ENCODE results near the gene LYPD6B.

The LYPD6B gene

DNA sequence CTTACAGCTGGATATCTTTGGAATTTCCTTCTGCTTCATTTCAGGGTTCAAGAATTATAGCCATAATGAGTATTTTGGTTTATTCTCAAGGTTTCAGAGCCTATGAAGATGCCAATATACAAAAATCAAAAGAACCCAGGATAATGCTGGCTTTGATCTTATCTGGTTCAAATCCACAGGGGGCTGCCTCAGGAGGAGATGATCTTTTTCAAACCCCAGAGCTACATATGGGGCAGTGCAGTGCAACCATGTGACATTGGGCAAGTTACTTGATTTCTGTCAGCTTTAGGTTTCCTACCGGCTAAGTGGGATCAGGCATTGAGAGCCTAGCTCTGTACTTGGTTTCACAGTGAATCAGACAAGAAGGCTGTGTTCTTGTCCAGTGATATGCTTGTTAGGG lies 23.0 kb upstream of the LYPD6B start:
- DNase-seq: no peak

DNA sequence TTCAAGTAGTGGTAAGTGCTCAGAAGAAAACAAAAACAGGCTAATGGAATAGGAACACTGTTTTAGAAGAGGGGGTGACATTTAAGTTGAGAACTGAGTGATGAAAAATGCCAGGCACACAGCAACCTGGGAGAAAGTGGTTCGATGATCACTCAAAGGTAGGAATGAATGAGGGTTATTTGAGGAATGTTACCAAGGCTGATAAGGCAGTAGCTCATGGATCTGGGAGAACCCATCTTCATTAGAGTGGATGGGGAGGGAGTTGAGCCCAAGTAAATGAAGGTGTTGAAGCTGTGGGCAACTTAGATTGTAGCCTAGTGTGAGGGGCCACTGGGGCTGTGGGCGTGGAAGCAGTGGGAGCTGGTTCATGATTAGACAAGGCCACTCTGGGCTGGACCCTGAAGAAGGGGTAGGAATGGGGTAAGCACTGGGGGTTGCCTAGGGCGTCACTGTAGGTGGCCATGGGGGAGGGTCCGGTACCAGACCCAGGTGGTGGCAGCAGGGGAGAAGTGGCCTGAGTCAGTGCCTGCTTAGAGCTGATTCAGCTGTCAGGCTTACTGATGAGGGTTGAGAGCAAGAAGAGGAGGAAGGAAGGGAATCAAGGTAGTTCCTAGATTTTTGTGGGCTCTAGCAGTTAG lies 22.5 kb upstream of the LYPD6B start:
- no peak for DNase-seq

DNA sequence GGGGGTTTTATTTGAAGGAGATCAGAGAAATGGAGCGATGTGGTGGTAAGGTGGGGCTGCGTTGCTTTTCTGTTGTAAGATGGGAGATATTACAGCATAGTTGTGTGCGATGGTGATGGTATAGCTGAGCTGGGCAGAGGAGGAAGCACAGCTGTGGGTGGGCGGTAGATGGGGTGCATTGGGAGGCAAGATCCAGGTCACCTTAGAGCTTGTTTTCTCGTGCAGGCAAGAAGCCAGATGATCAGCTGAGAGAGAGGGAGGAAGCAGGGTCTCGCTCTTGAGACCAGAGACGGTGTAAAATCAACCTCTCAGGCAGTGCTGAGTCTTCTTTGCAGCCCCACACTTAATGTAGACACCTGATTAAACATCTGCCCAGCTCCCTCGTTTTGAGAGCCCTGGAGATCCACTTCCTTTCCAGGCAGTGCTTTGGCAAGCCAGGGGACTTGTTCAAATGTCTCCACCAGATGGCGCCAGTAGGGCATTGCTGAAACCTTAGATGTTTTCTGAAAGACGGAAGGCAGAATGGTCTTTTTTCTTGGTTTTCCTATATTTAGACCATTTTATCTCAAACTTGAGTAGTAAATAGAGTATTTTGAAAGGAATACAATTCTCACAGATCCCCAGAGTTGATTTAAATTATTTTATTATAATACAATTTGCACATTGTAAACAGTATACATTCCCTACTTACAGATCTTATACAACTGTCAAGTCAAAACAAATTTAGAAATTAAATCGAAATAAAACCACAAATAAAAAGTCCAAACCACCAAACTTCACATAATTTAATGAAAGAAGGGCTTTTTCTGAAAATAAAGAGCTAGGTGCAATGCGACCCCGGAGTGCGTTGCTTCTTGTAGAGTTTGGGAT lies 21.1 kb upstream of the LYPD6B start:
- no peak for DNase-seq

DNA sequence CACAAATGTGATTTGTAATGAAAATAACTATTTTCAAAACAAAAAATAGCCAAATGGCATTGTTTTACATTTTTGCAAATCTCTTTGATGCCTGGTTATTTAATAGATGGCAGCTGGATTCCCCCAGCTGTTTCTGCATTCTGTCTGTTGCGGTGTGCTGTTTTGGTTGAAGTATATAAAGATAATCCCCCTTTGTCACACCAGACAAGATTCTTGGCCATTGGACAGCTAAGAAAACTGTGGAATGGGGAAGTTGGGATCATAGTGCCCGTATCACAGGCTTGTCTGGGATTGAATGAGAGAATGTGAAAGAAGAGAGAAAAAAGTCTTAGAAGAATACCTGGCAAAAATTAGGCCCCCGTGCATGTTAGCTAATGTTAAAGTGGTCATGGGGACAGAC lies 19.5 kb upstream of the LYPD6B start:
- no peak for DNase-seq

DNA sequence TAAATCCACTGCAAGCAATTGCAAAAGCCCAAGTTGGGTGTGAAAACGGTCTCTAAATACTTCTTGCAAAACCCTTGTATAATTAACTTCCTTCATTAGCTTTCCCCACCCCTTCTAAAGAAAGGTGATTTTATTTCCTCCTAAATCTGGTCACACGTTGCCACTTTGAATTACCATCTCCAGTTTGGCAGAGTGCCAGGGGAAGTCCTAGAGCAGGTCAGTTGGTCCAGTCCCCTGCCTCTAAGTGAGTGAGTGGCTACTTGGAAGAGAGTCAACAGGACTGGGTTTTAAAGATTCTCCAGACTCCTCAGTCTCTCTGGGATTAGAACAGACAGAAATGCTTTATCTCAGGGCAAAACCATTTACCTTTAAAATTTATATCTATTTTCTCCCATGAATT lies 18.7 kb upstream of the LYPD6B start:
- no peak for DNase-seq

DNA sequence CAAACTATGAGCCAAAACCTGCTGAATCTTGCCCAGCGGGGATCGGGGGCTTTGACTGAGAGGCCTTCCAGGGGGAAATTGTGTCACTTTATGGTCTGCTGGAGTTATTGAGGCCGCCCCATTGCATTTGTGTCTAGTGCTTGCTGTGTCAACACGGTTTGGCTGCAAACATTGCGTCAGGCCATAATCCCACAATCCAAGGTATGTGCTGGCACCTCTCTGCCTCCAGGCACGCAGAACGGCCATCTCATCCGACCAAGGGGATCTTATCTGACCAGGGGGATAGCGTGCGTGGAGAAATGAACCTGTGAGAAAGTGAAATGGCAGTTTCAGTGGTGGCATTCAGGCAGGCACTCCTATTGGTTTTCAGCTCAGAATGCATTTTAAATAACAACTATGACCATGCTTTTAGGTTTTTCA lies 18.1 kb upstream of the LYPD6B start:
- DNase-seq: no peak

DNA sequence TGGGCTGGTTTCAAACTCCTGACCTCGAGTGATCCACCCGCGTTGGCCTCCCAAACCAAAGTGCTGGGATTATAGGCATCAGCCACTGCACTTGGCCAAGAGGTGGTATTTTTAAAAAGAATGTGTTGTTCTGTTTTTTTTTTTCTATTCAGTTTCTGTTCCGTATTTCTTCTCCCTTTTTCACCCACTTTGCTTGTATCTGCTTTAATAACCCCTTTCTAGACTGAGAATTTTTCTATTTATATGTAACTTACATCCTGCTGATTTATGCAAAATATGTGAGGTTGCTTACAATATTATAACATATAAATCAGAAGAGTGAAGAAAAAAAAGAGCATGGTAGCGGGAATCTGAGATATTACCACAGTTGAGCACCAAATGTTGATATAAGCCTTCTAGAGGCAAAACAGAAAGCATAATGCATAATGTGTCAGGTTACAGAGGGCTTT lies 17.2 kb upstream of the LYPD6B start:
- no peak for DNase-seq

DNA sequence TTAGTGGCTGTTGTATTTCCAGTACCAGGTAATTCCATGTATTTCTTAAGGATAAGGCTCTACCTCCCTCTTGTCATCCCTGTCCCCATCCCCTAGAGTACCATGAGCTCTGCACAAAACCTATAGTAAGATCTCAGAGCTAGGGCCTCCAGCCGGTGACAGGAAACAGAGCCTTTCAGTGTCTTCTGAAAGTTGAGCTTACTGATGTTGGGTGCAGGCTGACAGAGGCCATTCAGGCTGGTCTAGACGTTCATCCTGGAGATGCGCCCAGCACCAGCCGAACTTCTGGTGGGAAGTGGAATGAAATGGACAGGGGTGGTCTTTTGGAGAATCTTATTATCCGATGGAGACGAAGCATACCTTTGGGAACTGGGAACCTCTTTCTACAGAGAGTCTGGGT lies 16.7 kb upstream of the LYPD6B start:
- DNase-seq: no peak

DNA sequence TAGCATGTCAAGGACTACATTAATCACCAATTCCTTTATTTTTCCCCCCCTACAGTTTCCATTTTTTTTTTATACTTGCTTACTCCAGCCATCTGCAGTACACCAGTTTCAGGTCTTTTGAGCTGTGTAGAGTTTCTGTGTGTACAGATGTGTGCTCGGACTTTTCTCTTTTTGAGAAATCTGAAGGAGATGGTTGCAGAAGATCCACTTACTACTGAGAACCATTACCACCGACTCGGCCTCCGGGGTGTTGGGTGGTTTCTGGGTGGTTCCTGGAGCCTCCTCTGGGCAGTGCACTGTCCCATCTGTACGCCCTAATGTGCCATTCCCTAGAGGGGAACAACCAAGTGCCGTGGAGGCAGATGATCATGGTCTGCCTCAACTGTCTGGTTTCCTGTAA lies 15.4 kb upstream of the LYPD6B start:
- DNase-seq: no peak

DNA sequence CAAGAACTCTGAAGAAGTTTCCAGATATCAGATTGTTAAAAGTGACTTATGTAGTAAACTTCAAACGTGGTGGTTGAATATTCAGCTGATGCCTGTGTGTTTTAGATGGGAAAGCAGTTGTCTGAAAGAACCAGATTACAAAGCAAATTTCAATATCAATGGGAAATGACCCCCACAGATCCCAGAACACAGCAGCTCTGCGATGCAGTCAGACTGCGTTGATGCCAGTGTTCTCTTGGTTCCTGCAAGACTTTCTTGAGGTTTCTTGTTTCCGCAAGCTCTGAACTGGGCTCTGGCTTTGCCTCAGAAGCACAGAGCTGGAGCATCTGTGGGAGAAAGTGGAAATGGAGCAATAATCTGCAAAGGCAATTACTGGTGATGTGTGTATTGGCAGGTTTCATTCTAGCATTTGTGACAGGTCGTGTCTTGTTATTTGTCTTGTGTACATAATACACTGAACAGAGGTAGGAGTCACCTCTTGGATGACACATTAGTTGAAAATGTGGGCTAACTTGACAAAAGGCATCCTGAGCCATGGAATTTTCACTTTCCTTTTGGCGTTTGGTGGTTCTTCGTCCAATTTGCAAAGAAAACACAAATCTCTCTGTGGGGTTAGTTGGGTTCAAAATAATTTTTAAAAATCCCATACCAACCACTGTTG lies 10.8 kb upstream of the LYPD6B start:
- no peak for DNase-seq

DNA sequence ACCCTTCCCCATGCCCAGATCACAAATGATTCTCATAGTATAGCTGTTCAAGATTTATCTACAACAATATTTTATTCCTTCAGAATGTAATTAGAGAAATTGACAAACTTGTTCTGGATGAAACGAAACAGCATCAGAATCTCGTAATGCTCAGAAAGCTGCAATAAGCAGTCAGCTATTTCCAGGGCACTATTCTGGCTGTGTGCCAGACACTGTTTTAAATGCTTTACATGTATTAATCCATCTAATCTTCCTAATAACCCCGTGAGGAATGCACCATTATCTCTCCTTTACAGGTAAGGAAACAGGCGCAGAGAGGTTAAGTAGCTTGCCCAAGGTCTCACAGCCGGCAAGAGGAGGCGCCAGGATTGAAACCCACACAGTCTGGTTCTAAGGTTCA lies 10.1 kb upstream of the LYPD6B start:
- DNase-seq: no peak

DNA sequence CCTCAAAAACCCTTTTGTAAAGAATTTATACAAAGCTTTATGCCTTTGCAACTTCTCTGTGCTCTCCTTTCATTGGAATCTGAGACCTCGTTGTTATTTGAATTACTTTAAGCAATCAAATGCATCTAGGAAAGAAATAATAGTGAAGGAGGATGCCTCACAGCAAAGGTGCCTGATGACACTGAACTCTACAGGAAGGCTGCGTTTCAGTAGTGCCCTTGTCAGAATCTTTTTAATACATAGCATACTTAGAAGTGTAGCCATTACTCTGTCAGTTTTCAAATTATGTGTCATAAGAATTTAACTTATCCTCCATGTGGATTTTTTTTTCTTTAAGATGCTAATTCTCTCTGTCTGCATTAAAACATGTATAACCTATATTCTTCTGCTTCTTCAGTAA lies 9.6 kb upstream of the LYPD6B start:
- no peak for DNase-seq

DNA sequence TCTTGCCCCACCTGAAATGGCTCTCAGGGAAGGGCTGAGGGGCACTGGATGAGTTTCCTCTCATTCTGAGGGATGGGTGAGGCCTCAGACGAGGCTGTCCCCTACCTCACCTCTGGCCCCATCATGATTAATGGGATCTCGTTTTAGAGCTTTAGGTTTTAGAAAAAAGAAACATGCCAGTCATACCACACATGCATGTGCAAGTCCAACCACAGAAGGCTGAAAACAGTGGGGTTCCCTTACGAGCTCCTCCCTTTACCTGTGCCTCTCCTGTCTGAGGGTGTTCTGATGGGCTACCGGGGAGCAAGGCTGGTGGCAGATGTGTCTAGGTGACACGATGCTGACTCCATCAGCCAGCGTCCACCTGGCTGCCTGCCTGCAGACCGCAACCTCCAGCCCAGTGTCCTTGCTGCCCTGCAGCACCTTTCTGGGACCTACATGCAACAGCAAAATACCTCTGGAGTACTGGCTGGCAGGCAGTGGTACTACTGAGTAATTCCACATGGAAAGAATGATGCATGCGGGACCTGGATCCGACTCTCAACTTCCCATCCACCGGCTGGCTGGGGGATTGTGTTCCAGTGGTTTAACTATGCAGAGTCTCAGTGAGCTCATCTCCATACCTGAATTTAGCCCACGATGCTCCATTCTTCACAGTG lies 9.1 kb upstream of the LYPD6B start:
- DNase-seq: no peak

DNA sequence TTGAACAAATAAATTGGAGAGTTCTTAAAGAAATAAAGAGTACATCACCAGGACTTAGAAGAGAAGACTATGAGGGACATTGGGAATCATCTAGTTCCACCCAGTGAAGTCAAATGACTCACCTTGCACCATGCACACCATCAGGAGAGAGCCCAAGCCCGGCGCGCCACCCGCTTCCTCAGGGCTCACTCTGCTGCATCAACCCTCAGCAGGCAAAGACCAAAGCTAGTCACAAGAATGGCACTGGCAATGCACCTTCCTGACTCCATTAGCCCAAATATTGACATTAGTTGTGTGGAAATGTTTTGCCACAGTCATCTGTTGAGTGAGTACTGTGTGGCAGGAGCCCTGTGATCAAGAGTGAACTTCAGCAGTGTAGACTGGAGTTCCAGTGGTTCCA lies 7.1 kb upstream of the LYPD6B start:
- no peak for DNase-seq

DNA sequence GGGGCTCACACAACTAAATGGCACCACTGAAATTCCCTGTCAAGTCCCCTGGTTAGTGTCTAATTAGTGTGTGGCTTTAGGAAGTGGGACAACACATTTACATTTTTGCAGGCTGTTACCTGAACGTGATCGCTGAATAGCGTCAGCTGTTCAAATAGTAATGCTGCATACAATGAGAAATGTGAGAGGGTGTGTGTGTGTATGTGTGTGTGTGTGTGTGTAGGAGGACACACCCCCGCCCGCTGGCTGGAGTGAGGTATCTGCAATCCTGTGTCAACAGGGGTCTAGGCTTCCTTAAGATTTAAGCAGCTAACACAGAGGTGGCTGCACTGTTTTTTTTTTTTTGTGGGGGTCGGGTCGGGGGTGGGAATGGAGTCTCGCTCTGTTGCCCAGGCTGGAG lies 4.8 kb upstream of the LYPD6B start:
- no peak for DNase-seq

DNA sequence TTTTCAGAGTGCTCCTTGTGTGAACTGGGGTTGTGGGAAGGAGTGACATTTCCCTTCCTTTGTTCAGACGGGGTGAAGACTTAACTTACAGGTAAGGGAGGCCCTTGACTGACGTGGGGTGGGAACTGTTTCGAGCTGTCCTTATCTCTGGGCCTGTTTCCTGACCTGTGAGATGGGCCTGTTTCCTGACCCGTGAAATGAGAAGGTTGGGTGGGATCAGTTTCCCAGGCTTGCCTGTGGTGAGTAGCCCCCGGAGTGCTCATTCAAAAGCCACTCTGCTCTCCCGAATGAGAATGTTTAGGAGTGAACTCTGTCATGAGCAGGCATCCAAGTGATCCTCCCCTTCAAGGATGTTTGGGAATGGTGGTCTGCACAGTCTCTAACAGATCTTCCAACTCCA lies 4.1 kb upstream of the LYPD6B start:
- DNase-seq: no peak

DNA sequence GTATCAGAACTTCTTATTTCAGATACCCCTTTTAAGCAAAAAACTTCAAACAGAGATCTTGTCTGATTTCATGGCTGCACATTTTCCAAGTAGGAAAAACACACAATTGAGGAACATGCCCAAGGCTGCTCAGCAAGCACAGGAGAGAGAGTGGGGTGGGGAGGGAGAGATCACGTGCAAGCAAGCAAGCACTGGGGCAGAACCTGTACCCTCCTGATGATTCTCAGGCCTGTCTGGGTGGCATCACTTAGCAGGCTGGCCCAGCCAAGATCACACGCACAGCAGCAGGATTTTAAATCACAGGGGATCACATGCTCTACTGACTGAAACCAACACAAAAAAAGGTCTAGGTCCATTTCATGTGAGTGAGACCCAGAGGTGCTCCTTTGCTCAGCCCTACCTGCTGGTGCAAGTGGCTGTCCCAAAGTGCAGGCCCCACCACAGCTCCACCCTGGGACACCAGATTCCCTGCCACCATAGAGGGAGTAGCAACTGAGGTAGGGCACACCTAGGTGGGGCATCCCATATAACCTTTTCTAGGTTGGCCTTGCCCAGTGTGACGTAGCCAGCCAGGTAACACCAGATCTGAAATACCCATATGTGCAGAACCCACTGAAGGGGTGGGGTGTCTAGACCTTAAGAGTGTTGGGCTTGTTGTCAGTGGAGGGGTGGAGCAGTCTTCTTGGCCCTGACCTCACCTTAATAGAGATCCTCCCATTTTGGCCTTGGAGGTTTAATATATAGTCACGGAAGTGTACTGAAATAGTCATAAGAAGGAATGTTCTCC lies 1.8 kb upstream of the LYPD6B start:
- no peak for DNase-seq

DNA sequence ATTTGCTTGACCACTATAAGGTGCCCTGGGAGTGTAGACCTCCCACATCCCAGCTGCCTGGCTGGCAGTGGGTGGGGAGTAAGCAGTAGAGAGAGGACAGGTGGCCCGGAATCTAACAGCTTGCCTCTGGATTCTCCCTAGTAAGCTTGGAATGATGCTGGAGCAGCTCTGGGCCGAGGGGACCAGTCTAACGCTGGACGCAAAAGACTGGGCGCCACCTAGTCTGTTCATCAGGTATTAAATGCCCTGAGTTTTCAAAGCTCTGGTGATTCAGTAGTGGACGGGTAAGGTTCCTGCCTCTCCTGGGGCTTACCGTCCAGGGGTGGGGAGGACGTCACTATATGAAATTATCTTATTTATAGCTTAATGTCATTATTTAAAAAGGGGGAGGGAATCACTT lies 648 bp upstream of the LYPD6B start:
- no peak for DNase-seq

DNA sequence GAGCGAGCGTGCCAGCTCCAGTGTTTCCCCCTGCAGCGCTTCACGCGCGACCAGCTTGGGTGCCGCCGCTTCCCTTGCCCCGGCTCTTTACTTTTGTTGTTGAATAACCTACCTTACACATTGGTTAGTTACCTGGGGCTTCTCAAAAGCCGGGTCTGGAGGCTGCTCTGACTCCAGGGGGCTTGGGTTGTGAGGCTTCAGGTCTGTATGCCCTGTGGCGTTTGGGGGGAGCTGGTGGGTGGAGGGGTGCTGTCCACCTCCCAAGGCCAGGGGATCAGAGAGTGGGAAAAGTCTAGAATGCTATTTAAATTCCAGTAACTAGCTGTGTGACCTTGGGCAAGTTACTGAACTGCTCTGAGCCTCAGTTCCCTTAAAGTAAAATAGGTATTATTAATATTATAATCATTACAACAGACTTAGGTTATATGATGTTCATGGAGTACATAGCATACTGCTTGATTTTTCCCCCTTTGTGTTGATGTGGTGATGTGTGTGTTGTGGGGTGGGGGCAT lies 770 bp downstream of the LYPD6B start:
- DNase-seq: no peak

DNA sequence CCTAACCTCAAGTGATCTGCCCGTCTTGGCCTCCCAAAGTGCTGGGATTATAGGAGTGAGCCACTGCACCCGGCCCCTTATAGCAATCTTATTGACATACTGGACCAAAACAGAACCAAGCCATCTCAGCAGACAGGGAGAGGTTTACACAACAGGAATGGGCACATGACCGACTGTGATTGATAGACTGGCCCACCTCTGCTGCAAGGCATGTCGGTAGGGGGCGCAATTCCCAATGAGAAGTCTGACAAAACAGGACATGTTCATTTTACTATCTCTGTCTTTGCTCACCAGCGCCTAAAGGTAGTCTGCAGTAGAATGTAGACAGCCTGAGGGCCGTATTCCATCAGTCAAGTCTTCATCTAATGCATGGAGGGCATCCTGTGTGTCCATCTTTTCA lies 2.0 kb downstream of the LYPD6B start:
- DNase-seq: no peak

DNA sequence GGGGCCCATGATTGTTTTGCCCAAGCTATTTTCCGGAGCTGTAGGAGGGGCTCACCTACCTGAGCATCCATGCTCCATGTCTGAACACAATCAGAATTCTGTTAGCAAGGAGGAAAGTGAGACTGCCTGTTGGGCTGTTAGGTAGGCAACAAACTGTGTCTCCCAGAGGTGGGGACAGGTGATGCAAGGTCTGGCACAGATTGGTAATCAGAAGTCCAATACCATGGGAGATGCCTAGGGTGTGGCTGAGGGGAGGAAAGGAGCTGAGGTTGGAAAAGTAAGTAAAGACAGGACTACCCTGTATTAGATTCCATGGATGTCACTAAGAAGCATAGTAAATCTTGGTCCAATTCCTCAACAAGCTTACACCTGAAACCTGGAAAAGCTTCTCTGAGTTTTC lies 3.0 kb downstream of the LYPD6B start:
- no peak for DNase-seq

DNA sequence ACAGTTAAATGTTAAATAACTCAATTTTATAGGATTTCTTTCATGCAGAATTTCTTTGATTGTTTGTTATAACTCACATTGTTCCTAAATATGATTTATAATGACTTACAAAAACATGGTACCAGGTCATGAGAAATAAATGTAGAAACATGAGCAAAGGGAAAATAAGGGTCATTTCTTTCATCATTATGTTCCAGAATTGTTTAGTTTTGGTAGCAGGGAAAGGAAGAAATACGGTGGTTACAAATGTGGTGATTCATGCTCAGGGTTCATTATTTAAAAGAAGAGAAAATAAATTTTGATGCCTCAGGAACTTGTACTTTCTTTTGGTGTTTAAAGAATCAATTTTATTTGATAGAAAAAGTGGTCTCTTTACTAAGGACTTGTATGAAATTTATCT lies 4.4 kb downstream of the LYPD6B start:
- DNase-seq: no peak

DNA sequence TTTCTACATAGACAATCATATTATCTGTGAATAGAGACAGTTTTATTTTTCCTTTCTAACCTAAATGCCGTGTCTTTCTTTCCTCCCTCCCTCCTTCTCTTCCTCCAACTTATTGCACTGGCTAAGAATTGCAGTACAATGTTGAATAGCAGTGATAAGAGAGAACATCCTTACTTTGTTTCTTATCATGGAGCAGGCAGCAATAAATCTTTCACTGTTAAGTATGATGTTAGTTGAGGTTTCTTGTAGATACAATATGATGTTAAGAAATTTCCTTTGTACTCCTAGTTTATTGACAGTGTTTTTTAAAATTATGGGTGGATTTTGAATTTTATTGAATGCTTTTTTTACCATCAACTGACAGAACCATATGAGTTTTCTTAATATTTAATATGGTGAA lies 6.0 kb downstream of the LYPD6B start:
- no peak for DNase-seq
